Astrocyte of the spinal cord (primary cell): Measurements from ENCODE around the gene SEPHS1.

Experiments used
- DNase-seq: peaks from one replicate; pipeline ENCODE4 v3.0.0; 2011; ENCODE audit warnings: low read depth, low spot score
- H3K4me3 ChIP-seq: 2 replicates; pipeline ENCODE4 v1.5.1; 2011; ENCODE audit warnings: low read depth, mild to moderate bottlenecking, low read length, moderate library complexity
- in situ Hi-C: cut with HindIII; loops from 2 replicates; pipeline ENCODE4 v1.10.0; 2017; ENCODE audit warnings: low sequenced_read_pairs
- TF ChIP-seq, protein P1 (sequence below): IDR thresholded peaks from 2 replicates; pipeline ENCODE4 v1.5.1; 2012; ENCODE audit warnings: low read depth, mild to moderate bottlenecking, low read length, inconsistent platforms

SEPHS1 gene

DNA sequence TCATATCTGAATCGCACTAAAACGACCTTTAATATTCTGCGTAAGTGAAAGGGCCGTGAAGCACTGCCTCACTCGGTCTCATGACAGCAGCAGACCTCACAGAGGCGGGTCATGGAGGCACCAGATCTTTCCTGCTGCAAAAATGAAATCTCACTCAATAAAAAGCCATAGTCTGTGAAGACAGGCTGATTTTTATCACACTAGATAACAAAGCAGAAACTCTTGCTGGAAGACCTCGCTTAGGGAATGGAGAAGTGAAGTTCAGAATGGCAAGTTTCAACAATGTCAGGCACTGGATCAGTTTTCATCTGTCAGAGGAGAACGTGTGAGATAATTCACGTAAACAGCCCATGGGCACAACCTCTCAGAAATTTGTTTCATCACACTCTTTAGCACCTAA, 8.0 kb downstream of the SEPHS1 start:
- no peak for DNase-seq
- TF ChIP-seq, protein P1, sequence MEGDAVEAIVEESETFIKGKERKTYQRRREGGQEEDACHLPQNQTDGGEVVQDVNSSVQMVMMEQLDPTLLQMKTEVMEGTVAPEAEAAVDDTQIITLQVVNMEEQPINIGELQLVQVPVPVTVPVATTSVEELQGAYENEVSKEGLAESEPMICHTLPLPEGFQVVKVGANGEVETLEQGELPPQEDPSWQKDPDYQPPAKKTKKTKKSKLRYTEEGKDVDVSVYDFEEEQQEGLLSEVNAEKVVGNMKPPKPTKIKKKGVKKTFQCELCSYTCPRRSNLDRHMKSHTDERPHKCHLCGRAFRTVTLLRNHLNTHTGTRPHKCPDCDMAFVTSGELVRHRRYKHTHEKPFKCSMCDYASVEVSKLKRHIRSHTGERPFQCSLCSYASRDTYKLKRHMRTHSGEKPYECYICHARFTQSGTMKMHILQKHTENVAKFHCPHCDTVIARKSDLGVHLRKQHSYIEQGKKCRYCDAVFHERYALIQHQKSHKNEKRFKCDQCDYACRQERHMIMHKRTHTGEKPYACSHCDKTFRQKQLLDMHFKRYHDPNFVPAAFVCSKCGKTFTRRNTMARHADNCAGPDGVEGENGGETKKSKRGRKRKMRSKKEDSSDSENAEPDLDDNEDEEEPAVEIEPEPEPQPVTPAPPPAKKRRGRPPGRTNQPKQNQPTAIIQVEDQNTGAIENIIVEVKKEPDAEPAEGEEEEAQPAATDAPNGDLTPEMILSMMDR, result no peak
- in situ Hi-C loops, result no loop called here
- H3K4me3 ChIP-seq, result no peak overlapping the region

DNA sequence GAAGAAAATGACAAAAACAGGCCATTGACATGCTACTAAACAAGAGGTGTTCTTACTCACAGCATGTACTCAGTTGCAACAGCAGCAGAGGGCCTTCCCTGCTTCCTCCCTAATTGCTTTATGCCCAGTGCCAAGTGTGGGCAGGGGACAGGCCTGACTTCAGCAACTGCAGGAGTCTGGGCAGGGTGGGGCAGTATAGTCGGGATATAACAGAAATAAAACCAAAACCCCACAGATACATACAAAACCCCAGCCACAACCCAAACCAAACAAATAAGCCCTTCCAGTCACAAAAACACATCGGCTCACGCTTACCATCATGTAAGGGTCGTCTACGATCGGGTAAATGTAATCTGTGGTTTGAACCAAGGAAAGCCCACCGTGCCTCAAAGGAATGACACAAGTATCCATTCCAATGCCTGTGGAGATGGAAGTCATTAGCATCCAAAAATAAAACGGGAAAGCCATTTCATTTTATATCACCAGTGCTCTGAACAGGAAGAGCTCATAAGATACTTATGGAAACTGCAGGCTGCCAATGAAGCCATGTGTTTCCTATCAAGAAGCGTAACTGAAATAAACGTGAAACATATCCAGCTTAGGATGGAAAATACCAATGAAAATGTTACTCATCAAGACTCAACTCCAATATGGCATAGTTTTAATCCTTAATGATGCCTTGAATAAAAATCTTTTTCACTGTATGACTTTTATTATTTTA, 9.5 kb downstream of the SEPHS1 start:
- DNase-seq, result peak; percentile 56
- TF ChIP-seq, protein P1, result no peak
- in situ Hi-C loops, result no loop called here
- H3K4me3 ChIP-seq, result no peak overlapping the region

DNA sequence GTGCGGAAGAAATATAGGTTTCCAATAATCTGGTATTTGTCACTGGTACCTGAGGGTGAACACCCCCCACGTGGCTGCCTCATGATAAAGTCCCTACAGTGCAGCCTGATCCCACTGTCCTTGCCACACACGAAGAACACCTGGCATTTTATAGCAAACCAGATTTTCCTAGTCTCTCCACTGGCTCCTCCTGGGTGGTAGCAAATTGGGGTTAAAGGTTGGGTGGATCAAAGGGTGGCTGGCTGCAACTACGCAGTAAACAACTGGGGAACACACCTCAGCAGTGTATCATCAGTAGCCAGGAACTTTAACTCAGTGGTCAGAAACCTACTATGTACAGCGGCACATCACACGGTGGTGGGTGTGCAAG, 10.3 kb downstream of the SEPHS1 start:
- TF ChIP-seq, protein P1, result no peak
- in situ Hi-C loops, result no loop called here
- no peak for DNase-seq
- H3K4me3 ChIP-seq, result no peak overlapping the region

DNA sequence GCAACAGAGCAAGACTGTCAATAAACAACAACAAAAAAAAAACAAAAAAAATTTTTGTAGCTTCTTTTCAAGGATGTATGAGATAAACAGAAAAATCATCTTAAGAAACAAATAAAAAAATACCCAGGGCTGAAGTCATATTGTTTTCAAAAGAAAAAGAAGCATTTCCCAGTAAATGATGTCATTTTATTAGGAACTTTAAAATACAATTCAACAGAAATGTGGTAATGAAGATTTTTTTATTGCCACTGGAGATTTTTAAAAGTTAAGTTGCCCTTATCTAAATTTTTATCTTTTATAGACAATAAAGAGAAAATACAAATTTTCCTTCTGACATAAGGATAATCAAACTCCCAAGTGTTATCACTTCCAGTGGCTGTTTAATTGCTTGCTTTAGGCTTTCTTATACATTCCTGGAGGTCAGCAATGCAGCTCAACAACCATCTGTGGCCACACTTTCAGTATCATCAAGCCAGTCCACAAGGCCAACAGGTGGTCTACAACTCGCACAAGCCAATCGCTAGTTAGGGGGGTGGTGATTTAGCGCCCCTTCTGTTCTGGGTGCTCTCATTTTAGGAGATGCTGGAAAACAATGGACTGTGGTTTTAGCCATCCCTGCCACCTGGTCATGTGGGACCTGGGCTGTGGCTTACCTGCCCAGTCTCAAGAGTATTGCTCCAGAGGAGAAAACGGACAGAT, 10.8 kb downstream of the SEPHS1 start:
- TF ChIP-seq, protein P1, result no peak
- no peak overlapping the region for H3K4me3 ChIP-seq
- in situ Hi-C loops, result no loop called here
- no peak for DNase-seq

DNA sequence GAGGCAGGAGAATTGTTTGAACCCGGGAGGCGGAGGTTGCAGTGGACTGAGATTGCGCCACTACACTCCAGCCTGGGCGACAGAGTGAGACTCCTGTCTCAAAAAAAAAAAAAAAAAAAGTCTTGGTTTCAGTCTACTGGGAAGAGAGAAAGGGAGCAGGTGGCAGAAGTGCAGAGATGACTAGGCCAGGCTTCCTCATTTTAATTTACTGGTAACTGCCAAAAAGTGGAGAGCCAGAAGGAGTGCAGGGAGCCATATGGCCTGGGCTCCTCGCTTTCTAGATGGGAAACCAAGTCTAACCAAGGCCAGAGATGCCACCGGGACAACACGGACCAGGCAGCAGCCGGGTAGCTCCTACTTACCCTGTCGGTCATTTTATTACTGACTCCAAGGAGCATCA, 12.2 kb downstream of the SEPHS1 start:
- in situ Hi-C loops, result no loop called here
- no peak overlapping the region for H3K4me3 ChIP-seq
- no peak for DNase-seq
- TF ChIP-seq, protein P1, result no peak

DNA sequence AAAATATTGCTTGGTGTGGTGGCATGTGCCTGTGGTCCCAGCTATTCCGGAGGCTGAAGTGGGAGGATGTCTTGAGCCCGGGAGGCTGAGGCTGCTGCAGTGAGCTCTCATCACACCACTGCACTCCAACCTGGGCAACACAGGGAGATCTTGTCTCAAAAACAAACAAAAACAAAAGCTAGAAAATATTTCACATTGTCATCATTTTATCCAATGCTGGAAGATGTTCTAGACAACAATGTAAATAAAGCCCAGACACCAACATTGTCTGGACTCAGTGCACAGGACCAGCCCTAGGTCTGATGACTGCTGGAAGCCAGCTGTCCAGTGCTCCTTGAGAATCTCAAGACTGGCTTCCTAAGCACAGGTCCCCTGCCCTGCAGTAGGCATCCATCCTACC, 13.5 kb downstream of the SEPHS1 start:
- DNase-seq, result no peak
- in situ Hi-C loops, result no loop called here
- TF ChIP-seq, protein P1, result no peak
- H3K4me3 ChIP-seq, result no peak overlapping the region
